Measurements from ENCODE around the gene MYRF.

DNA sequence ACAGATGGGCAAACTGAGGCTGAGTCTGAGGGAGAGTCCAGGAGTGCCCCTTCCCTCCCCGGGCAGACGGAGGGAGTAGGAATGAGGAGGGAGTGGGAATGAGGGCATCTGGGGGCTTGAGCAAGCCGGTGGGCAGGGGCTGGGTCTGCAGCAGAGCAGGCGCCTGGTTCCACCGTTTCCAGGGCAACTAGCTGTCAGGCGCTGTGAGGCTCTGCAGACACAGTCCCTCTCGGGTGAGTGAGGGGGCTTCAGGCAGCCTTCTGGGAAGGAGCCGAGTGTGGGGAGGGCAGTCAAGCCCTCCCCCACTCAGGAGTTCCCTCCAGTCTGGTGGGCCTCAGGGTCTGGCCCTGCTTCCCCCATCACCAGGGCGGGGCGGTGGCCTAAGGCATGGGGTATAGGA is 20.9 kb downstream of the MYRF start:
- TF ChIP-seq EZH2phosphoT487 (IDR thresholded peaks at IDR 0.05; ENCODE audit: borderline replicate concordance, low read length): no peak
- TF ChIP-seq, protein P1, sequence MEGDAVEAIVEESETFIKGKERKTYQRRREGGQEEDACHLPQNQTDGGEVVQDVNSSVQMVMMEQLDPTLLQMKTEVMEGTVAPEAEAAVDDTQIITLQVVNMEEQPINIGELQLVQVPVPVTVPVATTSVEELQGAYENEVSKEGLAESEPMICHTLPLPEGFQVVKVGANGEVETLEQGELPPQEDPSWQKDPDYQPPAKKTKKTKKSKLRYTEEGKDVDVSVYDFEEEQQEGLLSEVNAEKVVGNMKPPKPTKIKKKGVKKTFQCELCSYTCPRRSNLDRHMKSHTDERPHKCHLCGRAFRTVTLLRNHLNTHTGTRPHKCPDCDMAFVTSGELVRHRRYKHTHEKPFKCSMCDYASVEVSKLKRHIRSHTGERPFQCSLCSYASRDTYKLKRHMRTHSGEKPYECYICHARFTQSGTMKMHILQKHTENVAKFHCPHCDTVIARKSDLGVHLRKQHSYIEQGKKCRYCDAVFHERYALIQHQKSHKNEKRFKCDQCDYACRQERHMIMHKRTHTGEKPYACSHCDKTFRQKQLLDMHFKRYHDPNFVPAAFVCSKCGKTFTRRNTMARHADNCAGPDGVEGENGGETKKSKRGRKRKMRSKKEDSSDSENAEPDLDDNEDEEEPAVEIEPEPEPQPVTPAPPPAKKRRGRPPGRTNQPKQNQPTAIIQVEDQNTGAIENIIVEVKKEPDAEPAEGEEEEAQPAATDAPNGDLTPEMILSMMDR (IDR thresholded peaks at IDR 0.05; ENCODE audit: low read depth, low read length, poor library complexity, severe bottlenecking): no peak
